HepG2 (cell line): ENCODE data around the gene ING5. TPM values are rescaled to one million over a fixed set of nuclear protein-coding genes. Genes with fewer than 3 reads are reported as not detected.
A peak's percentile ranks its signal among the peaks of the same experiment; 100 is the strongest.

Experiments
- ATAC-seq: fragments of 200-7000 bp; cut with Tn5 transposase; 3 replicates; pipeline ENCODE4 v1.9.1; 2020; ENCODE audit warnings: mild to moderate bottlenecking, moderate library complexity
- BruUV-seq: library from RNA; stranded (reverse); fragments of 400-500 nt; replicated peaks from 2 replicates; lab custom pipeline; 2021; lab: Mats Ljungman, UMichigan
- CTCF ChIA-PET: fragments of 300-600 bp; formaldehyde crosslinking; extraction: SDS; loops from one replicate; lab custom pipeline; 2021; ENCODE audit warnings: low total read pairs, inconsistent platforms, low intra/inter-chr PET ratio; lab: Yijun Ruan, JAX
- POLR2A ChIA-PET: fragments of 350-600 bp; sonication (Branson Sonifier 250); formaldehyde crosslinking; loops from one replicate; lab custom pipeline; 2020; ENCODE audit warnings: antibody characterized with exemption, inconsistent platforms; lab: Yijun Ruan, JAX
- DNase-seq: peaks from one replicate; pipeline ENCODE4 v3.0.0-alpha.2; 2015; ENCODE audit warnings: low spot score
- FAIRE-seq: peaks from 3 replicates; lab custom pipeline; 2011; peaks lifted over from hg19 to GRCh38; lab: Jason Lieb, UNC
- H2AFZ ChIP-seq: one replicate; pipeline ENCODE4 v1.6.1; 2011; ENCODE audit warnings: low read length, inconsistent platforms
- H3K27ac ChIP-seq: fragments of 300-600 bp; 3 replicates; pipeline ENCODE4 v1.8.0; 2011; ENCODE audit warnings: mixed run types, mild to moderate bottlenecking, mixed read lengths, low read length, inconsistent platforms; ENCODE audit not compliant: insufficient read depth; ENCODE audit errors: extremely low read length
- H3K27me3 ChIP-seq, 2 experiments: fragments of 200-600 bp in 1 of 2; 2 replicates in 1 of 2; 3 replicates in 1 of 2; pipeline versions ENCODE4 v1.6.0 to v1.8.0; 2011; ENCODE audit warnings: low read length in 2 of 2, mild to moderate bottlenecking in 2 of 2, moderate library complexity in 2 of 2, inconsistent platforms in 1 of 2; ENCODE audit not compliant: insufficient read depth in 2 of 2, control insufficient read depth in 1 of 2
- H3K36me3 ChIP-seq, 2 experiments: fragments of 200-600 bp in 1 of 2; replicated peaks in 1 of 2; 2 replicates in 1 of 2; 3 replicates in 1 of 2; pipeline versions ENCODE4 v1.5.1 to v1.8.0; 2011; ENCODE audit warnings: low read length in 2 of 2, inconsistent platforms in 1 of 2; ENCODE audit not compliant: insufficient read depth in 2 of 2, control insufficient read depth in 1 of 2
- H3K4me1 ChIP-seq: 2 replicates; pipeline ENCODE4 v1.5.1; 2012; ENCODE audit warnings: low read length, inconsistent platforms; ENCODE audit not compliant: insufficient read depth
- H3K4me2 ChIP-seq: 2 replicates; pipeline ENCODE4 v1.6.0; 2011; ENCODE audit warnings: low read depth, low read length, inconsistent platforms
- H3K4me3 ChIP-seq, 3 experiments: fragments of 200-600 bp in 1 of 3; sonication (generic), shearing (Covaris generic) in 1 of 3; replicated peaks in 1 of 3; 2 replicates each; pipeline ENCODE4 v1.5.1; 2011 to 2016; ENCODE audit warnings: low read length in 3 of 3, inconsistent platforms in 2 of 3, low read depth in 2 of 3, mild to moderate bottlenecking in 2 of 3, control low read depth in 1 of 3, mixed read lengths in 1 of 3; ENCODE audit not compliant: insufficient read depth in 1 of 3
- H3K79me2 ChIP-seq: one replicate; pipeline ENCODE4 v1.6.1; 2011; ENCODE audit warnings: low read length, inconsistent platforms; ENCODE audit not compliant: insufficient read depth
- H3K9ac ChIP-seq: 2 replicates; pipeline ENCODE4 v1.6.0; 2011; ENCODE audit warnings: mild to moderate bottlenecking, low read depth, low read length, inconsistent platforms; ENCODE audit not compliant: insufficient read depth
- H3K9me3 ChIP-seq: 2 replicates; pipeline ENCODE4 v1.5.1; 2012; ENCODE audit warnings: mild to moderate bottlenecking, low read length
- H4K20me1 ChIP-seq: 2 replicates; pipeline ENCODE4 v1.6.0; 2011; ENCODE audit warnings: inconsistent platforms, mild to moderate bottlenecking, low read length, moderate library complexity; ENCODE audit not compliant: insufficient read depth
- AGO2 ChIP-seq: fragments of 200-400 bp; formaldehyde crosslinking; optimal IDR thresholded peaks from 2 replicates; pipeline ENCODE3; 2017; ENCODE audit warnings: mild to moderate bottlenecking, low read depth, low read length, moderate library complexity
- CBX5 ChIP-seq: sonication (generic); formaldehyde crosslinking; IDR thresholded peaks from 2 replicates; pipeline ENCODE4 v1.4.0; 2020; ENCODE audit warnings: missing genetic modification reagents, borderline replicate concordance
- CSRNP2 ChIP-seq: sonication (generic); formaldehyde crosslinking; conservative IDR thresholded peaks from 2 replicates; pipeline ENCODE4 v1.8.0; 2022; ENCODE audit warnings: low read depth, missing genetic modification reagents
- CTCF ChIP-seq: sonication (generic); formaldehyde crosslinking; IDR thresholded peaks from 2 replicates; pipeline ENCODE4 v1.5.0; 2020; ENCODE audit warnings: mild to moderate bottlenecking, missing genetic modification reagents, moderate library complexity
- MXD1 ChIP-seq: sonication (generic); formaldehyde crosslinking; IDR thresholded peaks from 2 replicates; pipeline ENCODE4 v1.4.0; 2020; ENCODE audit warnings: mild to moderate bottlenecking, missing genetic modification reagents
- NRL ChIP-seq: sonication (generic); formaldehyde crosslinking; IDR thresholded peaks from 2 replicates; pipeline ENCODE4 v1.5.0; 2020; ENCODE audit warnings: missing genetic modification reagents, mild to moderate bottlenecking, moderate library complexity, borderline replicate concordance
- POLR2AphosphoS5 ChIP-seq: IDR thresholded peaks from 2 replicates; pipeline ENCODE4 v1.6.1; 2012; ENCODE audit warnings: low read depth, low read length
- SMYD3 ChIP-seq: sonication (generic); formaldehyde crosslinking; IDR thresholded peaks from 2 replicates; pipeline ENCODE4 v1.8.1; 2023; ENCODE audit warnings: mild to moderate bottlenecking, missing genetic modification reagents
- SSRP1 ChIP-seq: IDR thresholded peaks from 2 replicates; pipeline ENCODE4 v1.6.1; 2016; ENCODE audit warnings: control low read depth
- ZBTB33 ChIP-seq: sonication (generic); formaldehyde crosslinking; IDR thresholded peaks from 2 replicates; pipeline ENCODE4 v1.4.0; 2020; ENCODE audit warnings: missing genetic modification reagents
- ZFP91 ChIP-seq: sonication (generic); formaldehyde crosslinking; IDR thresholded peaks from 2 replicates; pipeline ENCODE4 v1.9.0; 2022; ENCODE audit warnings: missing genetic modification reagents, mild to moderate bottlenecking, borderline replicate concordance
- ZNF512B ChIP-seq: sonication (generic); formaldehyde crosslinking; IDR thresholded peaks from 2 replicates; pipeline ENCODE4 v1.5.1; 2020; ENCODE audit warnings: missing genetic modification reagents, mild to moderate bottlenecking, borderline replicate concordance
- ZNF768 ChIP-seq: sonication (generic); formaldehyde crosslinking; IDR thresholded peaks from 2 replicates; pipeline ENCODE4 v1.4.0; 2020; ENCODE audit warnings: missing genetic modification reagents
- WGBS: methylation state at CpG from one replicate; pipeline ENCODE4 v1.1.6; 2017; ENCODE audit warnings: low lambda C conversion rate; 5-methylcytosine and 5-hydroxymethylcytosine counted together
- in situ Hi-C: cut with HindIII; loops from 2 replicates; pipeline ENCODE4 v1.10.0; 2017; ENCODE audit warnings: low pct_unique_long_range_greater_than_20kb; ENCODE audit not compliant: extremely low pct_ligation_motif_present
- intact Hi-C: fragments of 100-400 bp; cut with micrococcal nuclease; formaldehyde crosslinking; loops from one replicate; pipeline ENCODE4 v1.10.0; 2022; ENCODE audit not compliant: unreplicated experiment
- polyA plus RNA-seq, 8 experiments: library from polyadenylated mRNA; depleted of rRNA in 3 of 8; stranded (reverse) in 7 of 8; unstranded in 1 of 8; fragments of >200 nt; fragmentation: Illumina TruSeq in 4 of 8; extraction: Trizol in 4 of 8; gene quantifications; 2 replicates each; pipeline versions ENCODE4 v1.2.1 to v1.2.3, GENCODE V29; 2011 to 2016; ENCODE audit warnings: low read depth in 4 of 8, missing spikeins in 1 of 8, mixed read lengths in 1 of 8; ENCODE audit not compliant: insufficient read depth in 1 of 8
- total RNA-seq, 5 experiments: library from RNA; depleted of rRNA; stranded (reverse); fragments of >200 nt; fragmentation: Illumina TruSeq; extraction: Trizol; gene quantifications; 2 replicates each; pipeline ENCODE4 v1.2.3, GENCODE V29; 2016; ENCODE audit warnings: low read depth in 1 of 5

The ING5 gene
- total and polyA plus RNA-seq, 2 of the 13 experiments (the other 11 are each of a cell fraction or from before 2014, with no cell fraction given) = 61.9 to 71.9 TPM

- Histone ChIP-seq H3K9me3 (no peaks in the 10 kb centered on the region), H2AFZ (no peak overlapping the region), H3K9ac (no peak overlapping the region), H3K27ac (no peak overlapping the region), H3K4me3 (no peak overlapping the region), H3K27me3 (no peaks in the 10 kb centered on the region), H4K20me1 (no peaks in the 10 kb centered on the region), H3K4me2 (no peak overlapping the region), H3K36me3 (peaks cover 35 to 69% of the 10 kb centered on the region in 2 experiments), H3K79me2 (no peaks in the 10 kb centered on the region), H3K4me1 (no peaks in the 10 kb centered on the region)
- TF ChIP-seq MXD1 (CRISPR knock-in tag) (0 out of 2 replicates have a peak, but pooled peaks have one; percentile 32), ZBTB33 (peak; percentile 88), SSRP1 (peak; percentile 24; the same call in 1 of the 2 replicates), ZNF768 (CRISPR knock-in tag) (no peak), AGO2 (peak; percentile 70), CTCF (CRISPR knock-in tag) (0 out of 2 replicates have a peak, but pooled peaks have one; percentile 7), POLR2AphosphoS5 (0 out of 2 replicates have a peak, but pooled peaks have one; percentile 1), NRL (CRISPR knock-in tag) (0 out of 2 replicates have a peak, but pooled peaks have one; percentile 6), ZFP91 (CRISPR knock-in tag) (0 out of 2 replicates have a peak, but pooled peaks have one; percentile 14), SMYD3 (CRISPR knock-in tag) (no peak), CSRNP2 (CRISPR knock-in tag) (no peak), ZNF512B (CRISPR knock-in tag) (no peak), CBX5 (no peak)
- ChIA-PET POLR2A (interaction anchor here (1.4 kb wide), 1 partner anchor 11 kb away, joined by 7 read pairs; the partner anchor contains the start of gene DTYMK), CTCF (no interaction called here)
- in situ Hi-C loops = no loop called here
- WGBS = 96% methylated on average over 7 of the region's 17 CpGs
- peak; percentile 6 for ATAC-seq
- no TSS peak for BruUV-seq
- FAIRE-seq = no peak
- no peak for DNase-seq
- intact Hi-C loops = no loop called here
Measured at GRCh38 chr2:241675885-241676284, 26.0 kb upstream of the ING5 start.
